ENCODE results near the gene EDEM2.
"Not testable (repeated sequence)": the region's sequence is repeated elsewhere in the genome, so short reads cannot be mapped to it uniquely, and the experiment has no call there.

GRCh38 chr20:35189223-35189622, 42.1 kb upstream of the EDEM2 start:
- not testable (repeated sequence) for TF ChIP-seq RAD21 (conservative IDR thresholded peaks at IDR 0.05 in 1 of 2, IDR thresholded peaks at IDR 0.05 in 1 of 2); POLR2A (IDR thresholded peaks at IDR 0.05; ENCODE audit: low read length); FOSL2 (IDR thresholded peaks at IDR 0.05); FOSL2 (CRISPR knock-in tag; IDR thresholded peaks at IDR 0.05); CHD4 (IDR thresholded peaks at IDR 0.05; ENCODE audit: borderline replicate concordance); CTCF (IDR thresholded peaks at IDR 0.05); MYC (IDR thresholded peaks at IDR 0.05; ENCODE audit: borderline replicate concordance, low read length); JUN (IDR thresholded peaks at IDR 0.05); MAFK (IDR thresholded peaks at IDR 0.05; ENCODE audit: partially characterized antibody); MAX (IDR thresholded peaks at IDR 0.05); MAZ (IDR thresholded peaks at IDR 0.05; ENCODE audit: borderline replicate concordance, low read depth, low read length); ESRRA (IDR thresholded peaks at IDR 0.05; ENCODE audit: borderline replicate concordance, low read length)
- TF ChIP-seq, protein P1, sequence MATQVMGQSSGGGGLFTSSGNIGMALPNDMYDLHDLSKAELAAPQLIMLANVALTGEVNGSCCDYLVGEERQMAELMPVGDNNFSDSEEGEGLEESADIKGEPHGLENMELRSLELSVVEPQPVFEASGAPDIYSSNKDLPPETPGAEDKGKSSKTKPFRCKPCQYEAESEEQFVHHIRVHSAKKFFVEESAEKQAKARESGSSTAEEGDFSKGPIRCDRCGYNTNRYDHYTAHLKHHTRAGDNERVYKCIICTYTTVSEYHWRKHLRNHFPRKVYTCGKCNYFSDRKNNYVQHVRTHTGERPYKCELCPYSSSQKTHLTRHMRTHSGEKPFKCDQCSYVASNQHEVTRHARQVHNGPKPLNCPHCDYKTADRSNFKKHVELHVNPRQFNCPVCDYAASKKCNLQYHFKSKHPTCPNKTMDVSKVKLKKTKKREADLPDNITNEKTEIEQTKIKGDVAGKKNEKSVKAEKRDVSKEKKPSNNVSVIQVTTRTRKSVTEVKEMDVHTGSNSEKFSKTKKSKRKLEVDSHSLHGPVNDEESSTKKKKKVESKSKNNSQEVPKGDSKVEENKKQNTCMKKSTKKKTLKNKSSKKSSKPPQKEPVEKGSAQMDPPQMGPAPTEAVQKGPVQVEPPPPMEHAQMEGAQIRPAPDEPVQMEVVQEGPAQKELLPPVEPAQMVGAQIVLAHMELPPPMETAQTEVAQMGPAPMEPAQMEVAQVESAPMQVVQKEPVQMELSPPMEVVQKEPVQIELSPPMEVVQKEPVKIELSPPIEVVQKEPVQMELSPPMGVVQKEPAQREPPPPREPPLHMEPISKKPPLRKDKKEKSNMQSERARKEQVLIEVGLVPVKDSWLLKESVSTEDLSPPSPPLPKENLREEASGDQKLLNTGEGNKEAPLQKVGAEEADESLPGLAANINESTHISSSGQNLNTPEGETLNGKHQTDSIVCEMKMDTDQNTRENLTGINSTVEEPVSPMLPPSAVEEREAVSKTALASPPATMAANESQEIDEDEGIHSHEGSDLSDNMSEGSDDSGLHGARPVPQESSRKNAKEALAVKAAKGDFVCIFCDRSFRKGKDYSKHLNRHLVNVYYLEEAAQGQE (IDR thresholded peaks at IDR 0.05) = not testable (repeated sequence)
